GM18502 (cell line): ENCODE data around the gene BCAN.

Source experiments
- ATAC-seq: cut with Tn5 transposase; IDR thresholded peaks from one replicate; pipeline ENCODE4 v1.9.1; 2021; ENCODE audit warnings: mild to moderate bottlenecking; ENCODE audit not compliant: unreplicated experiment, poor library complexity

The BCAN gene

DNA sequence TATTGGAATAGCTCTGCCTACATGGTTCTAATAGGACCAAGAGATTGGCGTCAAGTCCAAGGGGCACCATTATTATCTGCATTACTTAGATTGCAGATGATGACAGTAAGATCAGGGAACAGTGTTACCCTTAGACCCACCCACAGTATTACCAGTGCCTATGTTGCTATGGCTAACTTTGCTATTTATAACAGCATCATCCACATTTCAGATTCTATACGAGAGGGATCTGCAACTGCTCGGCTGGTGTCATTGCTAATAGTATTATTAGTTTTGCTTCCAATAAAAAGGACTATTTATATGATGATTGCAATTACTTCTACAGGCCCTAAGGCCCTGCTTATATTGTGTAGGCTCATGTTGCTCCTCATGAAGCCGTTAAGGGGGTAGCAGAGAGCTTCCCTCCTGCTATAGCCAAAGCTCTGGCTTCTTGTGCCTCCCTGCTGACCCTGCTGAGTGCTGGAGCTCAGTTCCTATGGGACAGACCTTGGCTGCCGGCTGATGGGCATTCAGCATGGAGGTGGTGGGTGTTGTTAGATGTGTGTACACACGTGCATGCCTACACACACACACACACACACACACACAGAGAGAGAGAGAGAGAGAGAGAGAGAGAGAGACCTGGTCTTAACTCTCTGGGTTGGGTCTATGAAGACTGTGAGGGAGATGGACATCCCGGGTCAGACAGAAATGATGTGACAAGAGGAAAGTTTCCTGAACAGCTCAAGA lies 1.3 kb downstream of the BCAN start:
- no peak for ATAC-seq

DNA sequence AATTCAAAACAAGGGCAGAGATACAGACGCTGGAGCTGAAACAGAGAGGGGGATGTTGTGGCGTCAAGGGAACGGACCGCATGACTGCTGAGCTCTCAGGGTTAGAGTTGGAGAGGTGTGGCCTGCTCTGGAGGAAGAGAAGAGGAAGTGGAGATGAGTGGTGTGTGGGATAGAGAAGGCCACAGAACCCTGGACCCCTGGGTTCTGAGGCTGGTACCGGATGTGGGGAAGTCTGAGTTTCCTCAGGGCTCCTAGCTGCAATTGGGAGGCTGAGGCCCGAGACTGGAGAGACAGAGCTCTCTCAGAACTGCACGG lies 1.8 kb downstream of the BCAN start:
- ATAC-seq, result peak; percentile 55

DNA sequence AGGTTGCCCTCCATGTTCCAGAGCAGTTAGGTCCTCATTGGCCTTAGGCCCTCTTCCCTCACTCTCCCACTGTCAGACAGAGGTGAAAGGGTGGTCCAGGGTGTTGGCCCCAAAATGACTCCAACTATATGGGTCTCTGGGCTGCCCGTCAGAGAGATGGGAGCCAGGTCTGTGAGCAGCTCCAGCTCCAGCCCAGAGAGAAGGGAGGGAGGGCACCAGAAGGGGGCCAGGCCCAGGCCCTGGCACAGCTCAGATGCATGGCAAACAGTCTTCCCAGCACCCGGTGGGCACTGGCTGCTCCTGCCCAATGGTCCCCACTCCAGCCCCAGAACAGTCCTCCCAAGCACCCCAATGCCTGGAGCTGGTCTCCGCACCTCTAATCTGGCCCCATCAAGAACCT lies 2.2 kb downstream of the BCAN start:
- ATAC-seq, result no peak

GRCh38 chr1:156644640-156645039 lies 2.7 kb downstream of the BCAN start:
- no peak for ATAC-seq

DNA sequence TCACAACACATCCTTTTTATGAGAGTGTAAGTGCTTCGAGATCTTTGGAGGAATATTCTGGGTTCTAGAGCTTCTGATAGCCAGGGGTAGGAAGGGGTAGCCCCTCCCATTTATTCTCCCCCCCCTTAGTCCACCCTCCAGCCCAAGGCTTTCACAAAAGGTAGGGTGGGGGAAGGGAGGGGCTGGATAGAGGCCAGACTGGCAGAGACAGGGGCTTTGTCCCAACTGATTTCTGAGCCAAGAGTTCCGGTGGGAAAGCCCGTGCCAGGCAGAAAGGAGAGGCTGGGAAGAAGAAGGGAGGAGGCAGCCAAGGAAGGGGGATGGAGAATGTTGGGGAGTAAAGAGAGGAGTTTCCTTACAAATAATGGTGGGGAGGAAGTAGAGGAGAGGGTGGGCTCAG lies 3.1 kb downstream of the BCAN start:
- ATAC-seq, result no peak

DNA sequence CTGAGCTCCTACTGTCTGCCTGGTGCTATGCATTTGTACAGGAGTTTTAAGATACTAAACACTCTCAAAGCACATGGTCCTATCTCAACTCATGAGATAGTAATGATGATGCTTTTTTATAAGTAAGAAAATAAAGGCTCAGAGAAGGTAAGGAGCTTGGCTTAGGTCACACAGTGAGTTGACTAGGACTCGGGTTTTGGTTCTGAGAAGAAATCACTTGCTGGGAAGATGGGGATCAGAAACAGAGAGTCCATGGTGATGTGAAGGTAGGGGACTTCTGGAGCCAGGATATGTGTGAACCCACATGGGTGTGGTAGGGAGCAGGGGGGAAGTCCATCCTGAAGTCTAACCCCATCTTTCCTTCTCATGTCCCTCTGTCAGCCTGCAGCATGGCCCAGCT lies 3.7 kb downstream of the BCAN start:
- ATAC-seq, result no peak

DNA sequence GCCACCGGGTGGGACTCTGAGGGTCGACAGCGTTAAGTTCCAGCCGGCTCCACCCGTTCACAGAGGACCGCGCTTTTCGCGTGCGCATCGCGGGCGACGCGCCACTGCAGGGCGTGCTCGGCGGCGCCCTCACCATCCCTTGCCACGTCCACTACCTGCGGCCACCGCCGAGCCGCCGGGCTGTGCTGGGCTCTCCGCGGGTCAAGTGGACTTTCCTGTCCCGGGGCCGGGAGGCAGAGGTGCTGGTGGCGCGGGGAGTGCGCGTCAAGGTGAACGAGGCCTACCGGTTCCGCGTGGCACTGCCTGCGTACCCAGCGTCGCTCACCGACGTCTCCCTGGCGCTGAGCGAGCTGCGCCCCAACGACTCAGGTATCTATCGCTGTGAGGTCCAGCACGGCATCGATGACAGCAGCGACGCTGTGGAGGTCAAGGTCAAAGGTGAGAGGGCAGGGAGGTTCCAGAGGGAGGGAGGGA lies 4.9 kb downstream of the BCAN start:
- ATAC-seq, result no peak

- no peak for ATAC-seq
These were observed 5.4 kb downstream of the BCAN start for GRCh38 chr1:156647351-156647750.

- ATAC-seq, result no peak
These were observed 6.6 kb downstream of the BCAN start for GRCh38 chr1:156648496-156648895.

GRCh38 chr1:156648951-156649350 lies 7.0 kb downstream of the BCAN start:
- ATAC-seq, result no peak

DNA sequence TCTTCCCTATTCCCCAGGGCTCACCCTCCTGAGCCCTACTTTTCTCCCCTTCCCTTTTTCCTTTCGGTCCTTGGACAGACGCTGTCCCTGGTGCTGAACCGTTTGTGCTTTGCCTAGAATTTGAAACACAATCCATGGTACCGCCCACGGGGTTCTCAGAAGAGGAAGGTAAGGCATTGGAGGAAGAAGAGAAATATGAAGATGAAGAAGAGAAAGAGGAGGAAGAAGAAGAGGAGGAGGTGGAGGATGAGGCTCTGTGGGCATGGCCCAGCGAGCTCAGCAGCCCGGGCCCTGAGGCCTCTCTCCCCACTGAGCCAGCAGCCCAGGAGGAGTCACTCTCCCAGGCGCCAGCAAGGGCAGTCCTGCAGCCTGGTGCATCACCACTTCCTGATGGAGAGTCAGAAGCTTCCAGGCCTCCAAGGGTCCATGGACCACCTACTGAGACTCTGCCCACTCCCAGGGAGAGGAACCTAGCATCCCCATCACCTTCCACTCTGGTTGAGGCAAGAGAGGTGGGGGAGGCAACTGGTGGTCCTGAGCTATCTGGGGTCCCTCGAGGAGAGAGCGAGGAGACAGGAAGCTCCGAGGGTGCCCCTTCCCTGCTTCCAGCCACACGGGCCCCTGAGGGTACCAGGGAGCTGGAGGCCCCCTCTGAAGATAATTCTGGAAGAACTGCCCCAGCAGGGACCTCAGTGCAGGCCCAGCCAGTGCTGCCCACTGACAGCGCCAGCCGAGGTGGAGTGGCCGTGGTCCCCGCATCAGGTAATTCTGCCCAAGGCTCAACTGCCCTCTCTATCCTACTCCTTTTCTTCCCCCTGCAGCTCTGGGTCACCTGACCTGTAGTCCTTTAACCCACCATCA lies 10.4 kb downstream of the BCAN start:
- ATAC-seq, result no peak

DNA sequence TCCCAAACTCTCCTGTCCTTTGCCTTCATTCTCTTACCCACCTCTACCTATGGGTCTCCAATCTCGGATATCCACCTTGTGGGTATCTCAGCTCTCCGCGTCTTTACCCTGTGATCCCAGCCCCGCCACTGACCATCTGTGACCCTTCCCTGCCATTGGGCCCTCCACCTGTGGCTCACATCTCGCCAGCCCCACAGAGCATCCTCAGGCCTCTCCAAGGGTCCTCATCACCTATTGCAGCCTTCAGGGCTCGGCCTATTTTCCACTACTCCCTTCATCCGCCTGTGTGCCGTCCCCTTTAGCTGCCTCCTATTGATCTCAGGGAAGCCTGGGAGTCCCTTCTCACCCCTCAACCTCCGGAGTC lies 11.1 kb downstream of the BCAN start:
- ATAC-seq, result no peak

- ATAC-seq, result no peak
These were observed 12.8 kb downstream of the BCAN start for GRCh38 chr1:156654700-156655099.

DNA sequence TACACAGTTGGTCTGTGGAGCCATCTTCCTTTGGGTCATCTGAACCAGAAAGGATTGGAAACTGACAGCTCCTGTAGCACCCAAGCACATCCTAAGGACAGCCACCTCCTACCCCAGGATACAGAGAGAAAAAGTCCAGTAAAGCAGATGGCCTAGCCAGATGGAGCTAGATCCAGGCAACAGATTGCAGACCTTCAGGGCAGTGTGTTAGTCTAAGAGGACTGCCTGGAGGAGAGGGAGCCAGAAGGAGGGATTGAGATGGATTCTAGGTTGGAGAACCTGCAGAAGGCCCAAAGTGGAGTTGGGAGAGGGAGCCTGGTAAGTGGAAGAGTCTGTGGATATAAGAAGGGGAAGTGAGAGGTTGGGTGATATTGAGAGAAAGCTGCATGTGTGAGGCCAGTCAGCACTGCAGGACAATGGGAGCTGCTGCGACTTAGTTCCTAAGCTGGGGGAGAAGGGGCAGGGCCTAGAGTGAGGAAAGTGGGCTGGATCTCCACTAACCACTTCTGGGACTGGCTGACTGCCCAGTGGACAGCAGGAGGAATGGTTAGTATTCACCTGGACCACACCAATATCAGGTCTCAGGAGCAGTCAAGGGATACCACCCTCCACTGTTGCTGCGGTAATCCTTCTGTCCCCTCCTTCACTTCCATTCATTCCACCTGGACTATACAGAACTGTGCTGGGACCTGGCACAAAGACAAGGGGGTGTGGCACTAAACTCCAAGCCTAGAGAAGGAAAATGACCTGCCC lies 13.4 kb downstream of the BCAN start:
- no peak for ATAC-seq

DNA sequence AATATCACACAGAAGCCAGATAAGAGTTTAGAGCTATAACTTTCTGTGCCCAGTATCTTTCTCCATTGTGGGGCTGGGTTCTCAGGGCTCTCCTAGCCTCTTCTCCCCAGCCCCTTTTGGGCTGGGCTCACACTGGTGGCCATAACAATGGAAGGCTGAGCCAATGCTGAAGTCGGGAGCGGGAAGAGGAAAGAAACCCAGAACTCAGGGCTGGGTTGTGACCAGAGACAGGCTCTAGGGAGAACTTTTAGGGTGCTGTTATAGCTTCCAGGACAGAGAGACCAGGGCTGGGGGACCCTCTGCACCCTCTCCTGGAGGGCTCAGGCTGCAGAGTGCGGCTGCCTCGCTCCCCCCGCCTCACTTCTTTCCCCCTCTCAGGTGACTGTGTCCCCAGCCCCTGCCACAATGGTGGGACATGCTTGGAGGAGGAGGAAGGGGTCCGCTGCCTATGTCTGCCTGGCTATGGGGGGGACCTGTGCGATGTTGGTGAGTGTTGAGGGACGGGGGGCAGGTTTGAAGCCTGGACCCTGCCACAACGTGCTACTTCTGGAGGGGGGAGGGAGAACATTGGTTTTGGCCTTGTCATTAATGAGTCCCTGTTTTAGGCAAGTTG lies 14.1 kb downstream of the BCAN start:
- ATAC-seq, result no peak

DNA sequence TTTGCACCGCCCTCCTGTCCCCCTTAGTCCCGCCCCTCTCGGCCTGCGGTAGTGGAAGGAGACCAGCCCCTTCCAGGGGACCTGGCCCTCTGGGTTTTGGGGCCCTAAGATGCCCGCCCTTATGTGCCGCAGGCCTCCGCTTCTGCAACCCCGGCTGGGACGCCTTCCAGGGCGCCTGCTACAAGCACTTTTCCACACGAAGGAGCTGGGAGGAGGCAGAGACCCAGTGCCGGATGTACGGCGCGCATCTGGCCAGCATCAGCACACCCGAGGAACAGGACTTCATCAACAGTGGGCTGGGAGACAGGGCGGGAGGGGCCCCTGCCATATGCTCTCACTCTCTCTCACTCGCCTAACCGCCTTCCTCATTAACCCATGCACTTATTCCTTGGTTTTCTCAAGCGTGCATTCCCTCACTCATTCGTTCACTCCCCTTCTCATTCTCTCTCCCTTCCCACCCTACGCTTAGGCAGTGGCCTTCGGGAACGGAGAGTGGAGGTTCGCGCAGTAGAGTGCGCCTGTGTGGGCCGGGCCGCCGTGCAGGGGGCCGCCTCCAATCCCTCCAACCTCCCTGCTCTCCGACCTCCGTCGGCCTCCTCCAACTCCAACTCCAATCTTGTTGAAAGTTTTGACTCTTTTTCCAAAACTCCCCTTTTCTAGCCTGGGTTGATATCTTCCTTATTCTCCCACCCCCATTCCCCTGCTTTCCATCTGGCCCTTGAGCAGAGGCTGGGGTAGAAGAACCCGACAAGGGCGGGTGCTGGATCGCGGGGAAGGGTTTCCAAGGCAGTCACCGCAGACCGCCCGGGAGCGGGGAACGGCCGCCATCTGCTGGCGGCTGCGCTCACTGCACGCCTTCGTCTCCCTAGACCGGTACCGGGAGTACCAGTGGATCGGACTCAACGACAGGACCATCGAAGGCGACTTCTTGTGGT lies 15.2 kb downstream of the BCAN start:
- no peak for ATAC-seq

DNA sequence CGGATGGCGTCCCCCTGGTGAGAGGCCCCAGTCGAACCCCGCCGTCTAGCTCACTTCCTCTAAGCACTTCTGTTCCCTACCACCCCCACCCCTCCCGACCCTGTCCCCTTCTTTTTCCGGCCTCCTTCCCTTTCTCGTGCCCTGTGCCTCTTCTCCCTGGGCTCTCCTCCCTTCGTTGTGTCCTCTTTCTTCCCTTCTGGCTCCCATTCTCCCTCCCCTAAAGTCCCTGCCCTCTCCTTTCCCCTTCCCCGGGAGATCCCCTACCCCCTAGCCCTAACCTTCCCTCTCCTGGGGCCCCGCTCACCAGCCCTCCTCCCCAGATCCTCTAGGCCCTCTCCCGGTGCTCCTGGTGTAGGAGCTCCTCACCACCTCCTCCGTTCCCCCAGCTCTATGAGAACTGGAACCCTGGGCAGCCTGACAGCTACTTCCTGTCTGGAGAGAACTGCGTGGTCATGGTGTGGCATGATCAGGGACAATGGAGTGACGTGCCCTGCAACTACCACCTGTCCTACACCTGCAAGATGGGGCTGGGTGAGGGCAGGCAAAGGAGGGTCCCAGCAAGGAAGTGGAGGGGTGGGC lies 15.9 kb downstream of the BCAN start:
- ATAC-seq, result no peak

- no peak for ATAC-seq
These were observed 16.6 kb downstream of the BCAN start for GRCh38 chr1:156658496-156658895.

GRCh38 chr1:156658945-156659574 lies 17.1 kb downstream of the BCAN start:
- no peak for ATAC-seq
